CD4-positive, alpha-beta T cell (primary cell): ENCODE results near the gene STEAP1. TPM values are rescaled to one million over a fixed set of nuclear protein-coding genes. Genes with fewer than 3 reads are reported as not detected.
"Not testable (repeated sequence)": the region's sequence is repeated elsewhere in the genome, so short reads cannot be mapped to it uniquely, and the experiment has no call there.

ENCODE experiments used
- ATAC-seq: fragments of 200-7000 bp; cut with Tn5 transposase; one replicate; pipeline ENCODE4 v1.10.0; 2022; ENCODE audit warnings: mild to moderate bottlenecking; ENCODE audit not compliant: poor library complexity
- CTCF ChIA-PET: fragments of 350-600 bp; sonication (Branson Sonifier 250); formaldehyde crosslinking; loops from one replicate; lab custom pipeline; 2021; ENCODE audit warnings: antibody characterized with exemption, inconsistent platforms; lab: Charles Lee
- POLR2A ChIA-PET: fragments of 350-600 bp; sonication (Branson Sonifier 250); formaldehyde crosslinking; loops from one replicate; lab custom pipeline; 2021; ENCODE audit warnings: antibody characterized with exemption, inconsistent platforms; lab: Charles Lee
- DNase-seq, 14 experiments: peaks; one replicate each; pipeline ENCODE4 v3.0.0-alpha.2; 2013 to 2020; ENCODE audit warnings: mixed read lengths in 2 of 14
- H3K27ac ChIP-seq, 2 donors: one replicate each; pipeline versions ENCODE4 v1.5.1 to v1.7.0; 2013; ENCODE audit warnings: low read length in 2 of 2, low read depth in 1 of 2, mild to moderate bottlenecking in 1 of 2
- H3K27me3 ChIP-seq, 2 experiments: 1 replicate in 1 of 2; 2 replicates in 1 of 2; pipeline versions ENCODE4 v1.6.1 to v1.7.0; 2013; ENCODE audit warnings: low read length in 2 of 2, control low read depth in 1 of 2, mild to moderate bottlenecking in 1 of 2, moderate library complexity in 1 of 2; ENCODE audit not compliant: insufficient read depth in 2 of 2, control insufficient read depth in 1 of 2
- H3K36me3 ChIP-seq: one replicate; pipeline ENCODE4 v1.6.1; 2013; ENCODE audit warnings: low read length, control low read depth; ENCODE audit not compliant: insufficient read depth
- H3K4me1 ChIP-seq: one replicate; pipeline ENCODE4 v1.6.1; 2013; ENCODE audit warnings: low read length, control low read depth; ENCODE audit not compliant: insufficient read depth
- H3K4me3 ChIP-seq: one replicate; pipeline ENCODE4 v1.5.1; 2013; ENCODE audit warnings: mild to moderate bottlenecking, low read length, moderate library complexity
- H3K9me3 ChIP-seq, 2 experiments: 1 replicate in 1 of 2; 2 replicates in 1 of 2; pipeline versions ENCODE4 v1.6.1 to v1.7.0; 2013; ENCODE audit warnings: low read length in 2 of 2, mild to moderate bottlenecking in 2 of 2, control low read depth in 1 of 2, moderate library complexity in 1 of 2; ENCODE audit not compliant: control insufficient read depth in 1 of 2, insufficient read depth in 1 of 2
- H3K27ac Mint-ChIP-seq: one replicate; pipeline ENCODE4 v1.8.0; 2020; ENCODE audit warnings: mixed read lengths
- H3K27me3 Mint-ChIP-seq: one replicate; pipeline ENCODE4 v1.8.0; 2021; ENCODE audit warnings: mixed read lengths
- H3K36me3 Mint-ChIP-seq: one replicate; pipeline ENCODE4 v1.8.0; 2021; ENCODE audit warnings: low read depth, mixed read lengths
- H3K4me1 Mint-ChIP-seq: one replicate; pipeline ENCODE4 v1.8.0; 2021; ENCODE audit warnings: low read depth, mixed read lengths
- H3K4me3 Mint-ChIP-seq: one replicate; pipeline ENCODE4 v1.8.0; 2020; ENCODE audit warnings: mild to moderate bottlenecking, mixed read lengths
- H3K9me3 Mint-ChIP-seq: one replicate; pipeline ENCODE4 v1.8.0; 2020; ENCODE audit warnings: mixed read lengths
- intact Hi-C, 2 experiments: fragments of 100-400 bp; cut with DNase I in 1 of 2; cut with micrococcal nuclease in 1 of 2; formaldehyde crosslinking; loops; one replicate each; pipeline versions ENCODE4 v1.15.1 to v1.9.0; 2023 to 2025; cut with DNase I, micrococcal nuclease
- total RNA-seq, 174 experiments: library from RNA in 2 of 174; stranded (reverse) in 2 of 174; gene quantifications; one replicate each; pipeline ENCODE4 v1.2.3 and lab custom pipeline; 2021 to 2026
- TF ChIP-seq, protein P1 (sequence below): fragments of 200-600 bp; IDR thresholded peaks from one replicate; pipeline ENCODE4 v1.8.0; 2022; ENCODE audit warnings: antibody characterized with exemption, mild to moderate bottlenecking

The STEAP1 gene
- total RNA-seq, 2 experiments from 2014 or later = not detected

GRCh38 chr7:90155206-90155605, 937 bp downstream of the STEAP1 start:
- no peak overlapping the region for H3K27ac Mint-ChIP-seq
- no peaks in the 10 kb centered on the region for H3K36me3 Mint-ChIP-seq
- no peak overlapping the region for H3K27ac ChIP-seq
- H3K9me3 Mint-ChIP-seq = no peaks in the 10 kb centered on the region
- H3K4me3 Mint-ChIP-seq = no peak overlapping the region
- no peaks in the 10 kb centered on the region for H3K36me3 ChIP-seq
- peaks cover 47% of the 10 kb centered on the region for H3K27me3 Mint-ChIP-seq
- ChIA-PET POLR2A (no interaction called here), CTCF (interaction anchor here (1.6 kb wide), 1 partner anchor 272 kb away, joined by 6 read pairs; no protein-coding TSS in a partner anchor)
- peaks cover 0 to 7% of the 10 kb centered on the region in 2 experiments for H3K27me3 ChIP-seq
- no peak overlapping the region for H3K4me3 ChIP-seq
- intact Hi-C loops = loop anchor here in 1 of 2 experiments (2.0 kb wide), 1 partner anchor 108 kb away; no protein-coding TSS in a partner anchor
- H3K4me1 Mint-ChIP-seq = peaks cover 4% of the 10 kb centered on the region
- DNase-seq (no peak), ATAC-seq (no peak)
- no peaks in the 10 kb centered on the region for H3K9me3 ChIP-seq
- H3K4me1 ChIP-seq = peaks cover 9% of the 10 kb centered on the region
- TF ChIP-seq, protein P1, sequence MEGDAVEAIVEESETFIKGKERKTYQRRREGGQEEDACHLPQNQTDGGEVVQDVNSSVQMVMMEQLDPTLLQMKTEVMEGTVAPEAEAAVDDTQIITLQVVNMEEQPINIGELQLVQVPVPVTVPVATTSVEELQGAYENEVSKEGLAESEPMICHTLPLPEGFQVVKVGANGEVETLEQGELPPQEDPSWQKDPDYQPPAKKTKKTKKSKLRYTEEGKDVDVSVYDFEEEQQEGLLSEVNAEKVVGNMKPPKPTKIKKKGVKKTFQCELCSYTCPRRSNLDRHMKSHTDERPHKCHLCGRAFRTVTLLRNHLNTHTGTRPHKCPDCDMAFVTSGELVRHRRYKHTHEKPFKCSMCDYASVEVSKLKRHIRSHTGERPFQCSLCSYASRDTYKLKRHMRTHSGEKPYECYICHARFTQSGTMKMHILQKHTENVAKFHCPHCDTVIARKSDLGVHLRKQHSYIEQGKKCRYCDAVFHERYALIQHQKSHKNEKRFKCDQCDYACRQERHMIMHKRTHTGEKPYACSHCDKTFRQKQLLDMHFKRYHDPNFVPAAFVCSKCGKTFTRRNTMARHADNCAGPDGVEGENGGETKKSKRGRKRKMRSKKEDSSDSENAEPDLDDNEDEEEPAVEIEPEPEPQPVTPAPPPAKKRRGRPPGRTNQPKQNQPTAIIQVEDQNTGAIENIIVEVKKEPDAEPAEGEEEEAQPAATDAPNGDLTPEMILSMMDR = no peak

DNA sequence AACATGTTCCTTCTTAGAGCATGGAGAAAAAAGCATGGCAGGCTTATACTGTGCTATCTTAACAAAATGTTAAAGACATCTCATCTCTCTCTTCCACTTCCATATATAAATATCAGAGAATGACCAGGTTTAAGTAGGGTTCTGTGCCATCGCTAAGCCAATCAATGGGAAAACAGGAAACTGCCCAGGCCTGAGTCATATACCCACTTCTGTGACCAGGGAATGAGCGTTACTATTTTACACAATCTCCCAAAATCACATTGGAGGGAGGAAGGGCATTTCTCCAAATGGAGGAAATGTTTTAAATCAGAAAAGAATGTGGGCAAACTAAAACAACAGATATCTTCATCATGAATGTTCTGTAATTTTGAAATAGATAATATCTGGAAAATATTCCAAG, 3.1 kb downstream of the STEAP1 start:
- H3K27ac ChIP-seq, H3K4me3 Mint-ChIP-seq, H3K4me1 ChIP-seq, DNase-seq, intact Hi-C loops, CTCF ChIA-PET, H3K9me3 Mint-ChIP-seq, H3K36me3 Mint-ChIP-seq, H3K4me3 ChIP-seq, ATAC-seq, H3K4me1 Mint-ChIP-seq, H3K27ac Mint-ChIP-seq, POLR2A ChIA-PET, H3K9me3 ChIP-seq, H3K36me3 ChIP-seq, H3K27me3 ChIP-seq: not testable (repeated sequence)
- H3K27me3 Mint-ChIP-seq = peaks cover 37% of the 10 kb centered on the region

DNA sequence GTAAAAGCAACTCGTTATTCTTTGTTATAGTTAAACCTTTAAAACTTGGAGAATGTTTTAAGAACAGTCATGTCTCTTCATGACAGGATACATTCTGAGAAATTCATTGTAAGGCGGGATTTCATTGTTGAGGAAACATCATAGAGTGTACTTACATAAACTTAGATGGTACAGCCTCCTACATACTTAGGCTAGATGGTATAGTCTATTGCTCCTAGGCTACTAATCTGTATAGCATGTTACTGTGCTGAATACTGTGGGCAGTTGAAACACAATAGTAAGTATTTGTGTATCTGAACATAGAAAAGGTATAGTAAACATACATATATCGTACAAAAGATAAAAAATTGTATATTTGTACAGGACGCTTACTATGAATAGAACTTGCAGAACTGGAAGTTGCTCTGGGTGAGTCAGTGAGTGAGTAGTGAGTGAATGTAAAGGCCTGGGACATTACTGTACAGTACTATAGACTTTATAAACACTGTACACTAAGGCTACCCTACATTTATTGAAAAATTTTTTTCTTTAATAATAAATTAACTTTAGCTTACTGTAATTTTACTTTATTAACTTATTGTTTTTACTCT, 3.6 kb downstream of the STEAP1 start:
- DNase-seq, intact Hi-C loops, CTCF ChIA-PET: not testable (repeated sequence)

DNA sequence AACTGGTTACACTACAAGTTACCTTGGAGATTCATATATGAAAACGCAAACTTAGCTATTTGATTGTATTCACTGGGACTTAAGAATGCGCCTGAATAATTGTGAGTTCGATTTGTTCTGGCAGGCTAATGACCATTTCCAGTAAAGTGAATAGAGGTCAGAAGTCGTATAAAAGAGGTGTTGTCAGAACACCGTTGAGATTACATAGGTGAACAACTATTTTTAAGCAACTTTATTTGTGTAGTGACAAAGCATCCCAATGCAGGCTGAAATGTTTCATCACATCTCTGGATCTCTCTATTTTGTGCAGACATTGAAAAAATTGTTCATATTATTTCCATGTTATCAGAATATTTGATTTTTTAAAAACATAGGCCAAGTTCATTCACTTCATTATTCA, 9.3 kb downstream of the STEAP1 start:
- H3K27ac ChIP-seq = no peak overlapping the region
- H3K4me1 ChIP-seq = no peaks in the 10 kb centered on the region
- Mint-ChIP-seq H3K27ac (no peak overlapping the region), H3K9me3 (no peaks in the 10 kb centered on the region), H3K27me3 (peaks cover 36% of the 10 kb centered on the region), H3K4me3 (no peak overlapping the region), H3K36me3 (no peaks in the 10 kb centered on the region), H3K4me1 (no peaks in the 10 kb centered on the region)
- DNase-seq (no peak), ATAC-seq (no peak)
- H3K36me3 ChIP-seq = no peaks in the 10 kb centered on the region
- peaks cover 5 to 6% of the 10 kb centered on the region in 2 experiments for H3K27me3 ChIP-seq
- H3K4me3 ChIP-seq = no peak overlapping the region
- no peaks in the 10 kb centered on the region for H3K9me3 ChIP-seq
- TF ChIP-seq, protein P1 = no peak
- CTCF ChIA-PET = interaction anchor here (1.3 kb wide), 1 partner anchor 264 kb away, joined by 4 read pairs; no protein-coding TSS in a partner anchor
- POLR2A ChIA-PET = no interaction called here
- intact Hi-C loops = no loop called here

More for the DNA sequence above, 3.6 kb downstream of the STEAP1 start:
- peaks cover 33% of the 10 kb centered on the region for H3K27me3 Mint-ChIP-seq
- POLR2A ChIA-PET, ATAC-seq, H3K4me3 Mint-ChIP-seq, H3K4me3 ChIP-seq, H3K27ac ChIP-seq, H3K27me3 ChIP-seq, H3K4me1 Mint-ChIP-seq, H3K27ac Mint-ChIP-seq, H3K9me3 ChIP-seq, H3K9me3 Mint-ChIP-seq, H3K4me1 ChIP-seq, H3K36me3 ChIP-seq, H3K36me3 Mint-ChIP-seq: not testable (repeated sequence)
